Effector CD4-positive, alpha-beta T cell (primary cell): ENCODE results near the gene RPS3.
"Not testable (repeated sequence)": the region's sequence is repeated elsewhere in the genome, so short reads cannot be mapped to it uniquely, and the experiment has no call there.

Source experiments
- DNase-seq: peaks from one replicate; pipeline ENCODE4 v3.0.0-alpha.2; 2020

Gene RPS3

GRCh38 chr11:75380716-75381420, 18.4 kb upstream of the RPS3 start:
- DNase-seq: no peak

GRCh38 chr11:75383246-75383645, 16.1 kb upstream of the RPS3 start:
- no peak for DNase-seq

GRCh38 chr11:75384438-75385080, 14.8 kb upstream of the RPS3 start:
- peak; percentile 70 for DNase-seq

GRCh38 chr11:75386942-75387630, 12.2 kb upstream of the RPS3 start:
- no peak for DNase-seq

GRCh38 chr11:75387736-75388294, 11.5 kb upstream of the RPS3 start:
- DNase-seq: no peak

- DNase-seq: peak; percentile 52
Observed at GRCh38 chr11:75388386-75389275, 10.7 kb upstream of the RPS3 start.

GRCh38 chr11:75389276-75389605, 10.1 kb upstream of the RPS3 start:
- no peak for DNase-seq

GRCh38 chr11:75389925-75390324, 9.4 kb upstream of the RPS3 start:
- DNase-seq: no peak

GRCh38 chr11:75394085-75394840, 5.1 kb upstream of the RPS3 start:
- no peak for DNase-seq

GRCh38 chr11:75398906-75399305, 412 bp upstream of the RPS3 start:
- DNase-seq: no peak

- no peak for DNase-seq
Observed at GRCh38 chr11:75400146-75400865, 988 bp downstream of the RPS3 start.

GRCh38 chr11:75402002-75402773, 2.9 kb downstream of the RPS3 start:
- DNase-seq: no peak

GRCh38 chr11:75403037-75403436, 3.7 kb downstream of the RPS3 start:
- no peak for DNase-seq

- no peak for DNase-seq
Observed at GRCh38 chr11:75403983-75404658, 4.8 kb downstream of the RPS3 start.

GRCh38 chr11:75406338-75406777, 7.0 kb downstream of the RPS3 start:
- DNase-seq: no peak

GRCh38 chr11:75408957-75409219, 9.6 kb downstream of the RPS3 start:
- DNase-seq: no peak

GRCh38 chr11:75409971-75410370, 10.7 kb downstream of the RPS3 start:
- DNase-seq: not testable (repeated sequence)

- DNase-seq: not testable (repeated sequence)
Observed at GRCh38 chr11:75413146-75413545, 13.8 kb downstream of the RPS3 start.

GRCh38 chr11:75413864-75414263, 14.5 kb downstream of the RPS3 start:
- no peak for DNase-seq
